Colonic mucosa (tissue), 4 donors: ENCODE measurements around the gene PAX5. TPM values are rescaled to one million over a fixed set of nuclear protein-coding genes. Genes with fewer than 3 reads are reported as not detected.
A peak's percentile ranks its signal among the peaks of the same experiment; 100 is the strongest.

ENCODE experiments used
- DNase-seq: peaks from one replicate; pipeline ENCODE4 v3.0.0-alpha.2; 2020
- H3K27ac ChIP-seq: fragments of 200-600 bp; one replicate; pipeline ENCODE4 v1.8.0; 2021
- H3K27me3 ChIP-seq: fragments of 200-600 bp; one replicate; pipeline ENCODE4 v1.8.0; 2021
- H3K36me3 ChIP-seq: fragments of 200-600 bp; one replicate; pipeline ENCODE4 v1.8.0; 2021
- H3K4me1 ChIP-seq: fragments of 200-600 bp; one replicate; pipeline ENCODE4 v1.8.0; 2021; ENCODE audit warnings: mild to moderate bottlenecking
- H3K4me3 ChIP-seq: fragments of 200-600 bp; one replicate; pipeline ENCODE4 v1.8.0; 2021
- H3K9ac ChIP-seq, 2 donors: one replicate each; pipeline ENCODE4 v1.7.0; 2013; ENCODE audit warnings: control low read depth in 2 of 2, low read depth in 2 of 2, low read length in 2 of 2
- H3K9me3 ChIP-seq: fragments of 200-600 bp; one replicate; pipeline ENCODE4 v1.8.0; 2021
- CTCF ChIP-seq: fragments of 200-600 bp; IDR thresholded peaks from one replicate; pipeline ENCODE4 v1.8.0; 2022; ENCODE audit warnings: antibody characterized with exemption, mild to moderate bottlenecking
- intact Hi-C: fragments of 100-400 bp; cut with DNase I; formaldehyde crosslinking; loops from one replicate; pipeline ENCODE4 v1.14.1; 2022
- total RNA-seq, 2 donors: library from RNA; stranded (reverse); fragmentation: NEBNext Ultra II Directional in 1 of 2; extraction: Animal tissue kit (Norgen Biotek cat#: 25700) in 1 of 2; gene quantifications; one replicate each; pipeline ENCODE4 v1.2.1, GENCODE V29; 2021
- donor health status: healthy.
- donor health status: DM: no; HTN: no; CAD: no.
- donor health status: DM: no; HTN: no; CAD: no.

The PAX5 gene
- total RNA-seq, 2 donors from 2014 or later, result 0.08 to 0.32 TPM

- no peak overlapping the region for H3K4me3 ChIP-seq
- H3K9me3 ChIP-seq, result no peaks in the 10 kb centered on the region
- no peaks in the 10 kb centered on the region for H3K27me3 ChIP-seq
- DNase-seq, result no peak
- H3K36me3 ChIP-seq, result no peaks in the 10 kb centered on the region
- no peaks in the 10 kb centered on the region for H3K4me1 ChIP-seq
- TF ChIP-seq CTCF, result no peak
- intact Hi-C loops, result no loop called here
- H3K27ac ChIP-seq, result no peak overlapping the region
- H3K9ac ChIP-seq, result no peak overlapping the region
Observed at GRCh38 chr9:36876056-36876455, 158.0 kb downstream of the PAX5 start.

DNA sequence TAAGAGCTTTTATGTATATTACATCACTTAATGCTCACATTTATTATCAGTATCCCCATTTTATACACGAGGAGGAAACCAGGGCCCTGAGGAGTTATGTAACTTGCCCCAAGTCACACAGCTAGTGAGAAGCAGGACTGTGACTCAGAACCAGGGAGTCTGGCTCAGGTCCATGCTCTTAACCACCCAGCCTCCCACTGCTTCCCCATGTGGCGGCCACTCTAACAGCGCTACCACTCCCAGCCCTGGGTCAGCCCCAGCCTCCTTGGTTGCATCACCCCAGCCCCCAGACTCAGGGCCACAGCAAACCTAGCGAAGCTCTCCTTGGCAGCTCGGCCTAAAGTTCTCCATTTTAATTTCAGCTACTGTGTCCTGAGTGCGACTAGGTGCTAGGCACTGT is 159.1 kb downstream of the PAX5 start:
- no peaks in the 10 kb centered on the region for H3K27me3 ChIP-seq
- H3K36me3 ChIP-seq, result no peaks in the 10 kb centered on the region
- DNase-seq, result no peak
- no peak overlapping the region for H3K4me3 ChIP-seq
- H3K4me1 ChIP-seq, result no peaks in the 10 kb centered on the region
- intact Hi-C loops, result no loop called here
- TF ChIP-seq CTCF, result no peak
- no peaks in the 10 kb centered on the region for H3K9me3 ChIP-seq
- no peak overlapping the region for H3K27ac ChIP-seq
- no peak overlapping the region for H3K9ac ChIP-seq

- H3K27ac ChIP-seq, result no peak overlapping the region
- no peaks in the 10 kb centered on the region for H3K4me1 ChIP-seq
- H3K4me3 ChIP-seq, result no peak overlapping the region
- no peak for DNase-seq
- H3K27me3 ChIP-seq, result no peaks in the 10 kb centered on the region
- intact Hi-C loops, result no loop called here
- TF ChIP-seq CTCF, result no peak
- H3K9ac ChIP-seq, result no peak overlapping the region
- H3K36me3 ChIP-seq, result no peaks in the 10 kb centered on the region
- H3K9me3 ChIP-seq, result no peaks in the 10 kb centered on the region
Observed at GRCh38 chr9:36874261-36874660, 159.8 kb downstream of the PAX5 start.

DNA sequence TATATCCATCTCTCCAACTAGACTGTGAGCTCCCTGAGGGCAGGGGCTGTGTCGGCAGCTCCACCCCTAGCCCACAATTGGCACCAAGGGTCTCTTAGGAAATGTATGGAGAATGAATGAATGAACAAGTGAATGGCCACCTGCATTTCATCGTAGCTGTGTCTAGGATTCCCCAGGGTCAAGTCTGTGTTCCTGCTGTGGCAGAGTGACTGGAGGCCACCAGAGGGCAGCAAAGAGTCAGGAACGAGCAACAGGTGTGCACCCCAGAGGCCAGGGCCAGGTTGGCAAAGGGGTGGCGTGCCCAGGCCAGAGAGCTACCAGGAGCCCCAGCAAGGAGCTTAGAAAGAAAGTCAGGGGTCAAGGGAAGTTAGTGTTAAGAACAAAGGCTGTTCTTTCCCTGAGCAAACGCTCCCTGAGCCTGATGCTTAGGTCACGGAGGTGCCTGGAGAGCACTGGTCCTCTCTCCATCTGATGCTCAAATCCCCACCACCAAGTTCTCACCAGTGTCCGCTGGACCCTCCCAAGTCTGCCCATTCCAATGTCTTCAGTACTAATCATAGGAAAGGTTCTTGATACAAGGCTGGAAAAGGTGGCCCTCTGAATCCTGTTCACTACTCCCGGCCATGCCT is 160.7 kb downstream of the PAX5 start:
- H3K36me3 ChIP-seq, result no peaks in the 10 kb centered on the region
- H3K4me1 ChIP-seq, result no peaks in the 10 kb centered on the region
- no peak overlapping the region for H3K4me3 ChIP-seq
- peak; percentile 76 for DNase-seq
- H3K9me3 ChIP-seq, result no peaks in the 10 kb centered on the region
- no peak overlapping the region for H3K9ac ChIP-seq
- no peak overlapping the region for H3K27ac ChIP-seq
- intact Hi-C loops, result loop anchor here (2.0 kb wide), 1 partner anchor 117 kb away; no protein-coding TSS in a partner anchor
- TF ChIP-seq CTCF, result peak; percentile 90
- no peaks in the 10 kb centered on the region for H3K27me3 ChIP-seq

- intact Hi-C loops, result loop anchor here (2.0 kb wide), 1 partner anchor 118 kb away; no protein-coding TSS in a partner anchor
- Histone ChIP-seq H3K9me3 (no peaks in the 10 kb centered on the region), H3K4me1 (peaks cover under 1% of the 10 kb centered on the region)
Observed at GRCh38 chr9:36872641-36873040, 161.4 kb downstream of the PAX5 start.

More at GRCh38 chr9:36872641-36873040, 161.4 kb downstream of the PAX5 start:
- TF ChIP-seq CTCF, result no peak
- no peak for DNase-seq
- H3K27me3 ChIP-seq, result no peaks in the 10 kb centered on the region
- H3K9ac ChIP-seq, result no peak overlapping the region
- H3K36me3 ChIP-seq, result no peaks in the 10 kb centered on the region
- no peak overlapping the region for H3K27ac ChIP-seq
- no peak overlapping the region for H3K4me3 ChIP-seq
